SK-N-SH (cell line): ENCODE results near the gene TFAP2A. TPM values are rescaled to one million over a fixed set of nuclear protein-coding genes. Genes with fewer than 3 reads are reported as not detected.

Source experiments
- CTCF ChIA-PET: fragments of 300-600, 350-600 bp; formaldehyde crosslinking; extraction: SDS; loops from one replicate; lab custom pipeline; 2021; lab: Yijun Ruan, JAX
- POLR2A ChIA-PET: fragments of 350-600 bp; sonication (Branson Sonifier 250); formaldehyde crosslinking; extraction: SDS; loops from one replicate; lab custom pipeline; 2020; ENCODE audit warnings: antibody characterized with exemption, inconsistent platforms; lab: Yijun Ruan, JAX
- DNase-seq: peaks from one replicate; pipeline ENCODE4 v3.0.0; 2012
- H2AFZ ChIP-seq: fragments of 200-600 bp; sonication (generic); 2 replicates; pipeline ENCODE4 v1.8.1; 2016; ENCODE audit warnings: antibody characterized with exemption, mild to moderate bottlenecking, low read depth
- H3F3A ChIP-seq: fragments of 200-600 bp; sonication (generic); replicated peaks from 2 replicates; pipeline ENCODE3; 2016; ENCODE audit warnings: antibody characterized with exemption, mild to moderate bottlenecking; ENCODE audit not compliant: insufficient read depth
- H3K27ac ChIP-seq, 2 experiments: fragments of 200-500 bp in 1 of 2; fragments of 200-600 bp in 1 of 2; sonication (Bioruptor generic) in 1 of 2; sonication (generic), shearing (Covaris generic) in 1 of 2; 2 replicates each; pipeline versions ENCODE4 v1.5.1 to v1.6.1; 2014 to 2016; ENCODE audit warnings: low read depth in 2 of 2, inconsistent platforms in 1 of 2, low read length in 1 of 2, mild to moderate bottlenecking in 1 of 2, mixed read lengths in 1 of 2
- H3K27me3 ChIP-seq: fragments of 200-600 bp; sonication (generic), shearing (Covaris generic); 2 replicates; pipeline ENCODE4 v1.6.1; 2016; ENCODE audit warnings: mixed run types; ENCODE audit not compliant: insufficient read depth
- H3K36me3 ChIP-seq, 2 experiments: fragments of 200-500 bp in 1 of 2; fragments of 200-600 bp in 1 of 2; sonication (Bioruptor generic) in 1 of 2; sonication (generic) in 1 of 2; replicated peaks in 1 of 2; 2 replicates each; pipeline versions ENCODE3 to v1.5.1; 2014 to 2016; ENCODE audit warnings: low read length in 1 of 2, mild to moderate bottlenecking in 1 of 2; ENCODE audit not compliant: insufficient read depth in 2 of 2, control insufficient read depth in 1 of 2
- H3K4me1 ChIP-seq, 2 experiments: fragments of 200-500 bp in 1 of 2; fragments of 200-600 bp in 1 of 2; sonication (Bioruptor generic) in 1 of 2; sonication (generic), shearing (Covaris generic) in 1 of 2; 2 replicates each; pipeline versions ENCODE4 v1.5.1 to v1.6.1; 2014 to 2016; ENCODE audit warnings: low read depth in 1 of 2, low read length in 1 of 2, mixed run types in 1 of 2; ENCODE audit not compliant: insufficient read depth in 2 of 2, control insufficient read depth in 1 of 2
- H3K4me2 ChIP-seq: fragments of 200-600 bp; sonication (generic), shearing (Covaris generic); 2 replicates; pipeline ENCODE4 v1.6.1; 2017; ENCODE audit warnings: mixed run types
- H3K4me3 ChIP-seq, 2 experiments: fragments of 200-500 bp in 1 of 2; fragments of 200-600 bp in 1 of 2; sonication (Bioruptor generic) in 1 of 2; sonication (generic), shearing (Covaris generic) in 1 of 2; 2 replicates each; pipeline versions ENCODE4 v1.5.1 to v1.8.1; 2014 to 2016; ENCODE audit warnings: low read depth in 2 of 2, inconsistent platforms in 1 of 2, low read length in 1 of 2, mild to moderate bottlenecking in 1 of 2, mixed read lengths in 1 of 2, moderate library complexity in 1 of 2
- H3K79me2 ChIP-seq: fragments of 200-600 bp; sonication (generic); 2 replicates; pipeline ENCODE4 v1.8.1; 2017; ENCODE audit warnings: mild to moderate bottlenecking; ENCODE audit not compliant: insufficient read depth
- H3K9ac ChIP-seq: fragments of 200-600 bp; sonication (generic); 2 replicates; pipeline ENCODE4 v1.6.1; 2017; ENCODE audit warnings: mixed run types
- H3K9me2 ChIP-seq: fragments of 200-600 bp; sonication (generic); 2 replicates; pipeline ENCODE4 v1.6.1; 2017; ENCODE audit warnings: mixed run types
- H3K9me3 ChIP-seq: fragments of 200-600 bp; sonication (generic); 2 replicates; pipeline ENCODE4 v1.6.1; 2017; ENCODE audit warnings: mixed run types, mild to moderate bottlenecking, moderate library complexity
- H4K20me1 ChIP-seq: fragments of 200-600 bp; sonication (generic); 2 replicates; pipeline ENCODE4 v1.6.1; 2017; ENCODE audit warnings: mild to moderate bottlenecking, mixed run types; ENCODE audit not compliant: insufficient read depth
- EP300 ChIP-seq, 2 experiments: IDR thresholded peaks; 2 replicates each; pipeline versions ENCODE4 v1.4.0 to v1.6.1; 2012; ENCODE audit warnings: borderline replicate concordance in 1 of 2, low read depth in 1 of 2, low read length in 1 of 2
- EZH2phosphoT487 ChIP-seq: fragments of 200-600 bp; sonication (generic); IDR thresholded peaks from 2 replicates; pipeline ENCODE4 v1.6.1; 2017; ENCODE audit warnings: low read depth, mixed run types, mild to moderate bottlenecking, antibody characterized with exemption, moderate library complexity, borderline replicate concordance
- GABPA ChIP-seq: IDR thresholded peaks from 2 replicates; pipeline ENCODE4 v1.4.0; 2012; ENCODE audit warnings: low read depth, mild to moderate bottlenecking
- IRF3 ChIP-seq: fragments of 150-350 bp; IDR thresholded peaks from 2 replicates; pipeline ENCODE4 v1.6.1; 2016; ENCODE audit warnings: mild to moderate bottlenecking, low read depth, low read length
- JUND ChIP-seq: IDR thresholded peaks from 2 replicates; pipeline ENCODE4 v1.4.0; 2012
- MEF2A ChIP-seq: IDR thresholded peaks from 2 replicates; pipeline ENCODE4 v1.4.0; 2012; ENCODE audit warnings: low read depth, borderline replicate concordance
- MXI1 ChIP-seq: IDR thresholded peaks from 2 replicates; pipeline ENCODE4 v1.6.1; 2012; ENCODE audit warnings: mild to moderate bottlenecking, low read depth, low read length, improper control_type of control experiment
- NFIC ChIP-seq: IDR thresholded peaks from 2 replicates; pipeline ENCODE4 v1.4.0; 2012; ENCODE audit warnings: borderline replicate concordance
- NRF1 ChIP-seq: IDR thresholded peaks from 2 replicates; pipeline ENCODE4 v1.6.1; 2012; ENCODE audit warnings: low read depth, mild to moderate bottlenecking, low read length
- RAD21 ChIP-seq: IDR thresholded peaks from 2 replicates; pipeline ENCODE4 v1.6.1; 2012; ENCODE audit warnings: mild to moderate bottlenecking, low read length
- RCOR1 ChIP-seq: fragments of 150-350 bp; IDR thresholded peaks from 2 replicates; pipeline ENCODE4 v1.6.1; 2017; ENCODE audit warnings: antibody characterized with exemption, low read length
- REST ChIP-seq: IDR thresholded peaks from 2 replicates; pipeline ENCODE4 v1.6.1; 2012; ENCODE audit warnings: mild to moderate bottlenecking, low read depth, low read length, moderate library complexity
- RFX5 ChIP-seq: IDR thresholded peaks from 2 replicates; pipeline ENCODE4 v1.6.1; 2012; ENCODE audit warnings: mild to moderate bottlenecking, improper control_type of control experiment, low read length
- SIN3A ChIP-seq: IDR thresholded peaks from 2 replicates; pipeline ENCODE4 v1.6.1; 2012; ENCODE audit warnings: low read depth, mild to moderate bottlenecking, low read length, moderate library complexity, borderline replicate concordance
- SMC3 ChIP-seq: IDR thresholded peaks from 2 replicates; pipeline ENCODE4 v1.6.1; 2012; ENCODE audit warnings: low read depth, low read length, improper control_type of control experiment
- TAF1 ChIP-seq: IDR thresholded peaks from 2 replicates; pipeline ENCODE4 v1.6.1; 2012; ENCODE audit warnings: low read depth, mild to moderate bottlenecking, low read length, moderate library complexity, borderline replicate concordance
- TEAD4 ChIP-seq: IDR thresholded peaks from 2 replicates; pipeline ENCODE4 v1.4.0; 2012; ENCODE audit warnings: mild to moderate bottlenecking, borderline replicate concordance; ENCODE audit not compliant: insufficient read depth
- WGBS: methylation state at CpG from one replicate; pipeline ENCODE4 v1.1.6; 2017; ENCODE audit warnings: low lambda C conversion rate; 5-methylcytosine and 5-hydroxymethylcytosine counted together
- polyA plus RNA-seq, 3 experiments: library from polyadenylated mRNA; depleted of rRNA; stranded (reverse); fragments of >200 nt; gene quantifications; 2 replicates each; pipeline ENCODE4 v1.2.3, GENCODE V29; 2012
- TF ChIP-seq, protein P1 (sequence below): IDR thresholded peaks from 2 replicates; pipeline ENCODE4 v1.4.0; 2012; ENCODE audit warnings: low read depth
- TF ChIP-seq, protein P2 (sequence below): fragments of 150-350 bp; IDR thresholded peaks from 2 replicates; pipeline ENCODE4 v1.6.1; 2017; ENCODE audit warnings: antibody characterized with exemption, low read length, low read depth, borderline replicate concordance

The TFAP2A gene
- polyA plus RNA-seq, 1 of the 3 experiments (the other 2 are of a cell fraction), result 0.07 TPM

GRCh38 chr6:10401632-10402223 lies 13.1 kb downstream of the TFAP2A start:
- CTCF ChIA-PET, result no interaction called here

More at GRCh38 chr6:10401632-10402223, 13.1 kb downstream of the TFAP2A start:
- H4K20me1 ChIP-seq, result no peaks in the 10 kb centered on the region
- H2AFZ ChIP-seq, result no peak overlapping the region
- H3K27me3 ChIP-seq, result peaks cover 39% of the 10 kb centered on the region
- POLR2A ChIA-PET, result no interaction called here
- H3K79me2 ChIP-seq, result no peaks in the 10 kb centered on the region
- H3K4me3 ChIP-seq, result no peak overlapping the region
- DNase-seq, result no peak
- H3K9ac ChIP-seq, result no peak overlapping the region
- H3K9me2 ChIP-seq, result no peaks in the 10 kb centered on the region
- TF ChIP-seq MXI1 (no peak), REST (no peak), RFX5 (no peak), IRF3 (no peak), SMC3 (no peak), SIN3A (no peak), TEAD4 (no peak), NFIC (no peak), NRF1 (no peak), RAD21 (no peak), GABPA (no peak), MEF2A (no peak), TAF1 (no peak), EP300 (IDR thresholded peaks at IDR 0.05; ENCODE audit: borderline replicate concordance in 1 of 2, low read depth in 1 of 2, low read length in 1 of 2) (no peak), RCOR1 (no peak), EZH2phosphoT487 (no peak), JUND (no peak)
- TF ChIP-seq, protein P1, sequence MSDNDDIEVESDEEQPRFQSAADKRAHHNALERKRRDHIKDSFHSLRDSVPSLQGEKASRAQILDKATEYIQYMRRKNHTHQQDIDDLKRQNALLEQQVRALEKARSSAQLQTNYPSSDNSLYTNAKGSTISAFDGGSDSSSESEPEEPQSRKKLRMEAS, result no peak
- TF ChIP-seq, protein P2, sequence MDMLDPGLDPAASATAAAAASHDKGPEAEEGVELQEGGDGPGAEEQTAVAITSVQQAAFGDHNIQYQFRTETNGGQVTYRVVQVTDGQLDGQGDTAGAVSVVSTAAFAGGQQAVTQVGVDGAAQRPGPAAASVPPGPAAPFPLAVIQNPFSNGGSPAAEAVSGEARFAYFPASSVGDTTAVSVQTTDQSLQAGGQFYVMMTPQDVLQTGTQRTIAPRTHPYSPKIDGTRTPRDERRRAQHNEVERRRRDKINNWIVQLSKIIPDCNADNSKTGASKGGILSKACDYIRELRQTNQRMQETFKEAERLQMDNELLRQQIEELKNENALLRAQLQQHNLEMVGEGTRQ, result no peak
- H3K4me2 ChIP-seq, result no peak overlapping the region
- peaks cover 11% of the 10 kb centered on the region for H3F3A ChIP-seq
- no peaks in the 10 kb centered on the region for H3K9me3 ChIP-seq
- no peak overlapping the region for H3K27ac ChIP-seq
- peaks cover 5 to 8% of the 10 kb centered on the region in 2 experiments; a peak in 2 of 4 replicates for H3K4me1 ChIP-seq
- no peaks in the 10 kb centered on the region for H3K36me3 ChIP-seq
- WGBS, result 30% methylated on average over 4 of the region's 4 CpGs
